DLD1 (cell line): ENCODE measurements around the gene RGR.

ENCODE experiments used
- in situ Hi-C: cut with HindIII; loops from 2 replicates; pipeline ENCODE4 v1.10.0; 2017; ENCODE audit warnings: low sequenced_read_pairs

Gene RGR

DNA sequence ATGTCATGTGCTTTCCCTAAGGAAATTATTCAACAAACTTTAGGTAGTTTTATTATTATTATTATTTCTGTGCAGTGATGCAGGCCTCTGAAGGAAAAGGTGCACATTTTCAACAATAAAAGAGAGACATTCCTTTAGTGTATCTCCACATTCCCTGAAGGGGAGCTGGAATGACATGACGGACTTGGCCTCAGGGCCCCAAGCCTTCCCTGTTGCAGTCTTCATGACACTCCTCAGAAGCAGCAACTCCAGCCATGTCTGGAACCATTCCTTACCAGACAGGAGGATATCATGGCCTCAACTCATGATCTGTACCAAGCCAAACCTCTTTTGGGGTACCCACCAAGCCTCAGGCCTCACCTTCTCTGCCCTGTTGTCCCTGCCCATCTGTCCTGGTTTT is 48.3 kb downstream of the RGR start:
- in situ Hi-C loops, result no loop called here

DNA sequence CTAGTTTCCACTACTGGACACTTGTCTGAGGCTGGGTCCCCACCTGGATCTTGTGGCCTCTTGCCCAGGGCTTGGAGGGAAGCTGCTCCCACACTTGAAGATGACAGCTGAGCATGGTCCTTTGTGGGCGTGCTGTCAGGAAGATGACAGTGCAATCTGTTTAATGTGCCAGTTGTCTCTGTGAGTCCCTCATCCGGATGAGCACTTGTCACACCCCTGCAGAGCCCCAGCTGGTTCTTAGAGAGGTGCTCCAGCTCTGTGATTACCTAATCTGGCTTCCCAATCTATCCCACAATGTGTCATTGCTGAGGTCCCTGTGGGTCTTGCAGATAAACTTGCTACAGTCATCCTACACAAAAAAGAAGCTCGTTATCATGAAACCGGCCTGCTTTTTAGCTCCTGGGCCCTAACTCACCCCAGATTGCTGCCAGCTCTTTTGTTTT is 48.7 kb downstream of the RGR start:
- in situ Hi-C loops, result no loop called here

DNA sequence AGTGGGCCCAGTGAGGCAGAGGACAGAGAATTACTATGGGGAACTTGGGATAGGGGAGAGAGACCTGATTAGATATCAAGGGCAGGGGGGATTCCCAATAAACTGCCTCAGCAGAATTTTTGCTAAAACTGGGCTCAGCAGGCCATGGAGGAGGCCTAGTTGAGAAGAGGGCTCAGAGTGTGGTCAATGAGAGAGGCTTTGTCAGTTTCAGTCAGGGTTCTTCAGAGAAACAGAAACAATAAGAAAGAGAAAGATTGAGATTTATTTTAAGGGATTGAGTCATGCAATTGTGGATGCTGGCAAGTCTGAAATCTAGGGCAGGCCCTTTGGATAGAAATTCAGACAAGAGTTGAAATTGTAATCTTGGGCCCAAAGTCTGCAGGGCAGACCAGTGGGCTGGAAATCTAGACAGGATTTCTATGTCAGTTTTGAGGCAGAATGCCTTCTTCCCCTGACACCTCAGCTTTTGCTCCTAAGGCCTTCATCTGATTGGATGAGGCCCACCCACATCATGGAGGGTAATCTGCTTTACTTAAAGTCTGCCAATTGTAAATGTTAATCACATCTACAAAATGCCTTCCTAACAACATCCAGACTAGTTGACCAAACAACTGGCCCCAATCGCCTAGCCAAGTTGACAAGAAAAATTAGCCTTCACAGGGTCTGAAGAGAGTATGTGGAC is 50.1 kb downstream of the RGR start:
- in situ Hi-C loops, result no loop called here

DNA sequence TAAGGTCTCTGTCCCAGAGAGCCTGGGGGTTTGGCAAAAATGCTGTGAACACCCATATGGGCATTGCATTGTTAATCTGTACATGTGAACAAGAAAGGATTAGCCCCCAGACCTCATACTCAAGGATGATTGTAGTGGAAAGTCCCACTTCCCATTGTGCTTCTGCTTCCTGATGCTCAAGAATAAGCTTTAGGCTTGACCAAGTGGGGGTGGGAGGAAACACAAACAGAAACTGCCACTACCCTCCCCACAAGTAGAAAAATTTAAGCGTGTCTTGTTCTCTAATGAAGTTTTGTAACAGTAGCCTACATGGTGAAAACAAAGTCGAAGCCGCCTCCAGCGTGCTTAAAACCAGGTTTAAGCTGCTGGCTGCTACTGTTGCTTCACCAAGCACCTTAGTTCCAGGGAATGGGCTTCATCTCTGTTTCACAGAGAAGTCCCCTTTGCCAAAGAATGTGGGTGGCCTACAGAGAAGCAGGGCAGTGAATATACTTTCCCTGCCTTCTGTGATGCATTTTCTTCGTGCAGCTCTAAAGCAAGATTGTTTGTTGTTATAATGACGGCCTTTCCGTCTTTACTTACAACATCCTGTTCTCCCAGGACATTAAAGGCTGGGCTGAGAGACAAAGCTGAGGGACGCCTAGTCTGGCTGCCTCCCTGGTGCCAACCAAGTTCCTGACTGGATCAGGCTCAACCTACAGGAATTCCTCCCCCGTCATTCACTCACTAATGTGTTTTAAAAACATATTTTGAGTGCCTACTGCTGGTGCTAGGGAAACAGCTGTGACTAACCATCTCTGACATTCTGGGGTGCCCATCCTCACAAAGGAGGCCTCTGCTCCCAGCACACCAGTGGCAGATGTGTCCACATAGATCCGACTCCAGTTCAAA is 51.5 kb downstream of the RGR start:
- in situ Hi-C loops, result no loop called here

DNA sequence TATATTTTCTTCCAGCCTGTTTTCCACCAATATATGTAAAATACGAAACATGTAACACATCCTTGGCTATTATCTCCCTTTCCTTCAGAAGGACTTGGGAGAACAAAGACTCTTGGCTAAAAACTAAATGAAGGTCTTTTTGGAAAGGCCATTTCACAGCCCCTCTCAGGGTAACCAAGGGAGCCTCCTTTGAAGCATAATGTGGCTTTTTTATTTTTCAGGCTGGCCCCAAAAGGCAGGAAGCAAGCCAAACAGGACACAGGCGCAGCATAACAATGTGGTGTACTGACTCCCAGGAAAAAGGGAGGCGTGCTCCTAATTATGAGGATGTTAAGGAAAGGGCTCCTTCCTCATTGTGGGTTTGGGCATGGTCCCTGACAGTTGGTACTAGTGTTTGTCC is 53.2 kb downstream of the RGR start:
- in situ Hi-C loops, result no loop called here

DNA sequence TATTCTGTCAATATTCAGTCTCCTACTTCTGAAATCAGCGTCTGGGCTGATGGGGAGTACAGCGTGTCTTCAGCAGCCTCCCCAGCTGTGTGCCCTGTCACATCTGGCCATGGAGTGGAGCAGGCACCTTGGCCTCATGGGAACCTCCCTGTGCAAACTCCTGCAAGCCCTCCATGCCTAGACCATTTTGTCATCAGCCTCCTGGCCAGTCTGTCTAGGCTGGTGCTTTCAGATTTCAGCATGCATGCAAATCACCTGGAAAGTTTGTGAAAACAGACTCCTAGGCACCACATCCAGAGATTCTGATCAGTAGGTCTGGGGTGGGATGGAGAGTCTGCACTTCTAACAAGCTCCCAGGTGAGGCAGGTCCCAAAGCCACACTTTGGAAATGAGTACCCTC is 57.4 kb downstream of the RGR start:
- in situ Hi-C loops, result no loop called here

DNA sequence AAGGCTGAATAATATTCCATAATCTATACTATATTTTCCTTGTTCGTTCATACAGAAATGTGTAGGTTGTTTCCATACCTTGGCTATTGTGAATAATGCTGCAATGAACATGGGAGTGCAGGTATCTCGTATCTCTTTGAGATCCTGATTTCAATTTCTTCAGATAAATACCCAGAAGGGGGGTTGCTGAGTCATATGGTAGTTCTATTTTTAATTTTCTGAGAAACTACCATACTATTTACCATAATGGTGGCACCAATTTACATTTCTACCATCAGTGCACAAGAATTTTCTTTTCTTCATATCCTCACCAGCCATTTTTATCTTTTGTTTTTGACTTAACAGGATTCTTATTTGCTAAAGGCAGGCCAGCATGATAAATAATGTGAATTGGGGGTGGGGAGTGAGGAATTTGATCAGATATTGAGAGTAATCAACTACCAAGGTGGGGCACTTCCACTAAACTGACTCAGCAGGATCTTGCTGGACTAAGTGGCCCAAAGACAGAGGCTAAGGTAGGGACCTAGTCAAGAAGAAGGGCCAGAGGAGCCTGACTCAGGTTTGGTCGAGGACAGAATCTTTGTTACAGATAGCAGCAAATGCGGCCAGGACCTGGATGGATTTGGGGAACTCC is 62.0 kb downstream of the RGR start:
- in situ Hi-C loops, result no loop called here

DNA sequence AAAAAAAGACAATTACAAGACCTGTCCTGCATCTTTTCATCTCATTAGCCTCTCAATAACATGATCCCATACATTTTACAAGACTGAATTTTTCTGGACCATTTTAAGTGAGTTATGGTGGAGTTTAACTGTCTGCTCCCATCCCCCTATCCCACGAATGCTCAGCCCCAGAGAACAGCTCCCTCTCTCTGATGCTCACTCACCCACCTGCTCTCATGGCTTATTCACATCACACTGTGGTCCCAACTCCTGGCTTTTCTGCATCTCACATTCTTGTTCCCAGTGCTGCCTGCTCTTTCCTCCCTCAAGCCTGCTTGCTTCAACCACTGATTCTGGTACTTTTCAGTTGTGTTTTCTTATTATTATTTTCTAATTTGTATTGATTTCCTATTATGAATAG is 63.2 kb downstream of the RGR start:
- in situ Hi-C loops, result no loop called here

DNA sequence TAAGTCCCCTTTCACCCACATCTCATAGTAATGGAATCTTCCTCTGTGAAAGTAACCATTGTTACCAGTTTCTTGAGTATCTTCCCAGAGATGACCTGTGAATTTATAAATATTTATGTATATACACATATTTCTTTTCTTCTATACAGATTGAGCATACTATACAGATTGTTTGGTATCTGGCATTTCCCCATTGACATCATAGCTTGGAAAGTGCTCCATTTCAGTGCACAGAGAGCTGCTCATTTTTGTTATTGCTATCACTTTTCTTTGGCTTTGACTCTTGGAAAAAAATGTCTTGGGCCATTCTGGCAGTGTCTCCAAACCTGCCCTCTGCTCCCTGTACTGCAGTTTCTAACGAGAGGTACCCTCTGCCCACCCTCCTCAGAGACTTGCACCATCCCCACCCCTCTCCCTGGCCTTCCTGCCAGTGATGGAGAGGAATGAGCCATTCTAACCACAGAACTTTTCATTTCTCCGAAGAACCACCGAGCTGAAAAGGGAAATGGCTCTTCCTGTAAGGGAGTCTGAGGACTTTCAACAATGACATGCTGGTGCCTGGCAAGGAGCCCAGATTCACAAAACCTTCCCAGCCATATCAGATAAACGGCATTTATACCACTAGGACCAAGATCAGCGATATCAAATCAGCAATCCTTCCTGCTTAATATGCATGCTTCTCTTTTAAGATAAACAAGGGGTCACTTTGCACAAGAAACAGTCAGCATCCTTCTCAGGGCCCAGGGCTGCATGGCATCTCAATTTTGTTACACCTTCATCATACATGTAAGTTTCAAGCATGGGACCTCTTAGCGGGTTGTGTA is 63.8 kb downstream of the RGR start:
- in situ Hi-C loops, result no loop called here
